Right lobe of liver (tissue), 4 donors: ENCODE results near the gene MYH13.

Experiments used
- CTCF ChIP-seq, 4 donors: fragments of 200-600 bp in 3 of 4; fragments of 450-650 bp in 1 of 4; IDR thresholded peaks; one replicate each; pipeline versions ENCODE4 v1.5.1 to v1.8.0; 2016 to 2022; ENCODE audit warnings: antibody characterized with exemption in 4 of 4, mild to moderate bottlenecking in 2 of 4
- POLR2A ChIP-seq: fragments of 450-650 bp; IDR thresholded peaks from one replicate; pipeline ENCODE4 v1.6.1; 2017; ENCODE audit warnings: antibody characterized with exemption, mild to moderate bottlenecking
- donor health status: DM: no; HTN: no; CAD: no.
- donor health status: DM: no; HTN: no; CAD: no.
- donor health status: DM: no; HTN: yes; CAD: no.

GRCh38 chr17:10336393-10336792 lies 36.4 kb downstream of the MYH13 start:
- TF ChIP-seq CTCF (IDR thresholded peaks at IDR 0.05) (no peak), POLR2A (no peak)
